ENCODE data around the gene CFAP61. TPM values are rescaled to one million over a fixed set of nuclear protein-coding genes. Genes with fewer than 3 reads are reported as not detected.

The CFAP61 gene
- total RNA-seq, 1 donor: not detected

DNA sequence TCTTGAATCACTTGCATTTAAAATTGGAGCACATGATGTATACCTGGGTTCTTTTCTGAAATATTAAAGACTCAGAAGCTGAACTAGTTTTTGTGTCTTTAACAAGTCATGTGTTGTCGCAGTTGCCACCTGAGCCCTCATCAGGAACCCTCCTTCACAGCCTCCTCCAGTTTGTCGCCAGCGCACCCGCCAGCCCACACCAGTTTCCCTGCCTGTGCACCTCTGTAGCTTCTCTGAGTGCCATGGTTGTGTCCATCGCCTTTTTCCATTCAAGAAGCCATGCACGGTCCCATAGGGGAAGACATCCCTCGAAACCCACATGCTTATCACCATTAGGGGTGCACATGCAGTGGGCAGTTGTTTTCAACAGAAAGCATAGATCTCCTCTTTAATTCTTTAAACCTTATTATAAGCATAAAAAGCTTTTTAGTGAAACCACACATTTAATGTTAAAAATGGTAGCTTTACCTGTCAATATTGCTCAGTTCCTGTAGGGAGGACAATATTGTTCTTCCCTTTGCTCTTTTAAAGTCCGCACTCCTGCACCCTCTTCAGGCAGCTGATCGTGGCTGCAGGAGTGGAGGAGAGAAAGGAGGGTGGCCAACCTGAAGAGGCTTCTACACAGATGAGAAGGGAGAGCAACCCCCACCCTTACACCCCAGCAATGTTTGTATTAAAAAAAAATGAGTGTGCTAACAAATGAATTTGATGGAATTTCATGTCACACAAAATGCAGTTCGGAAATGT is 121.9 kb downstream of the CFAP61 start:
- Histone ChIP-seq H3K79me2 (ENCODE audit: insufficient read depth, low read length) (no peaks in the 10 kb centered on the region), H3K9me3 (ENCODE audit: low read depth, low read length) (no peaks in the 10 kb centered on the region), H3K27ac (ENCODE audit: low read depth, low read length) (no peak overlapping the region), H3K4me2 (ENCODE audit: insufficient read depth, low read length) (no peak overlapping the region), H2AFZ (ENCODE audit: low read length) (no peak overlapping the region), H3K27me3 (ENCODE audit: insufficient read depth, low read length) (no peaks in the 10 kb centered on the region), H4K20me1 (ENCODE audit: insufficient read depth, low read length) (no peaks in the 10 kb centered on the region), H3K4me1 (ENCODE audit: insufficient read depth, low read length) (no peaks in the 10 kb centered on the region), H3K36me3 (ENCODE audit: insufficient read depth, low read length) (no peaks in the 10 kb centered on the region), H3K4me3 (ENCODE audit: insufficient read depth, low read length) (no peak overlapping the region)
- TF ChIP-seq, protein P1, sequence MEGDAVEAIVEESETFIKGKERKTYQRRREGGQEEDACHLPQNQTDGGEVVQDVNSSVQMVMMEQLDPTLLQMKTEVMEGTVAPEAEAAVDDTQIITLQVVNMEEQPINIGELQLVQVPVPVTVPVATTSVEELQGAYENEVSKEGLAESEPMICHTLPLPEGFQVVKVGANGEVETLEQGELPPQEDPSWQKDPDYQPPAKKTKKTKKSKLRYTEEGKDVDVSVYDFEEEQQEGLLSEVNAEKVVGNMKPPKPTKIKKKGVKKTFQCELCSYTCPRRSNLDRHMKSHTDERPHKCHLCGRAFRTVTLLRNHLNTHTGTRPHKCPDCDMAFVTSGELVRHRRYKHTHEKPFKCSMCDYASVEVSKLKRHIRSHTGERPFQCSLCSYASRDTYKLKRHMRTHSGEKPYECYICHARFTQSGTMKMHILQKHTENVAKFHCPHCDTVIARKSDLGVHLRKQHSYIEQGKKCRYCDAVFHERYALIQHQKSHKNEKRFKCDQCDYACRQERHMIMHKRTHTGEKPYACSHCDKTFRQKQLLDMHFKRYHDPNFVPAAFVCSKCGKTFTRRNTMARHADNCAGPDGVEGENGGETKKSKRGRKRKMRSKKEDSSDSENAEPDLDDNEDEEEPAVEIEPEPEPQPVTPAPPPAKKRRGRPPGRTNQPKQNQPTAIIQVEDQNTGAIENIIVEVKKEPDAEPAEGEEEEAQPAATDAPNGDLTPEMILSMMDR (IDR thresholded peaks at IDR 0.05; ENCODE audit: extremely low read depth, low read depth, low read length): no peak
- DNase-seq (ENCODE audit: insufficient read length, low spot score, missing footprints): no peak

DNA sequence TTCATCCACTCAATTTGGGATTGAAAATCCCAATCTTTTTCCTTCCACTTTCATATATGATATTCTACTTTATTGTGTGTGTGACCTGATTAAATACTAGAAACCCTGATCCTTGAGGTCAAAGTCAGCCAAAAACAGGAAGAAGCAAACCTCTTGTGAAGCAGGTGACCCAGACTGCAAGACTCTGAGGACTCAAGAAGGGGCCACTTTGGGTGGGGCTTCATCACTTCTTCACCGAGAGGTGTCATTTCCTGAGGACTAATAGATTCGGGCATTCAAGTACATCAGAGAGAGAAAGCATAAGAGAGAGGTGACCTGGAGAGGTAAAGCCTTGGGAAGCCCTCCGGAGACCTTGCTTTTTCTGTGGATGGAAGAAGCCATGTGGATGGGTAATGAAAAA is 129.0 kb downstream of the CFAP61 start:
- Histone ChIP-seq H4K20me1 (ENCODE audit: insufficient read depth, low read length) (no peaks in the 10 kb centered on the region), H3K36me3 (ENCODE audit: insufficient read depth, low read length) (no peaks in the 10 kb centered on the region), H3K9me3 (ENCODE audit: low read depth, low read length) (no peaks in the 10 kb centered on the region), H3K4me1 (ENCODE audit: insufficient read depth, low read length) (no peaks in the 10 kb centered on the region), H3K27me3 (ENCODE audit: insufficient read depth, low read length) (no peaks in the 10 kb centered on the region), H3K27ac (ENCODE audit: low read depth, low read length) (no peak overlapping the region), H3K4me3 (ENCODE audit: insufficient read depth, low read length) (no peak overlapping the region), H3K79me2 (ENCODE audit: insufficient read depth, low read length) (no peaks in the 10 kb centered on the region), H2AFZ (ENCODE audit: low read length) (no peak overlapping the region), H3K4me2 (ENCODE audit: insufficient read depth, low read length) (no peak overlapping the region)
- no peak for DNase-seq (ENCODE audit: insufficient read length, low spot score, missing footprints)
- TF ChIP-seq, protein P1 (IDR thresholded peaks at IDR 0.05; ENCODE audit: extremely low read depth, low read depth, low read length): no peak

DNA sequence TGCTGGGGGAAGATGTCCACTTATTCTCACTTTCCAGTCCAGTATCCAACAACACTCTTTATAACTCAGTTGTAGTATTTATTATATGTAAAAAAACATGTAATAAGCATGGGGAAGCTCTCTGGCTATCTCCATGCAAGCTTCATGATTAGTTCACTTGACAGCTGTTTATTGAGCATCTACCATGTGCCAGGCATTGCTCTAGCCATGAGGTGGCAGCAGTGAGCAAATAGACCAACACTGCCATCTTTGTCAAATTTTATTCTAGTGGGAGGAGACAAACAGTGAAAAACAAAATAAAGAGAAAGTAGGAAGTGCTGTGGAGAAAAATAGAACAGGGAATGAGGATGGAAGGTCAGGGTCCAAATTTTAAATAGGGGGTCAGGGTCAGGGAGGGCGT is 131.8 kb downstream of the CFAP61 start:
- Histone ChIP-seq H3K79me2 (ENCODE audit: insufficient read depth, low read length) (no peaks in the 10 kb centered on the region), H3K36me3 (ENCODE audit: insufficient read depth, low read length) (no peaks in the 10 kb centered on the region), H3K4me2 (ENCODE audit: insufficient read depth, low read length) (no peak overlapping the region), H3K27me3 (ENCODE audit: insufficient read depth, low read length) (no peaks in the 10 kb centered on the region), H4K20me1 (ENCODE audit: insufficient read depth, low read length) (no peaks in the 10 kb centered on the region), H3K4me3 (ENCODE audit: insufficient read depth, low read length) (no peak overlapping the region), H3K9me3 (ENCODE audit: low read depth, low read length) (no peaks in the 10 kb centered on the region), H3K4me1 (ENCODE audit: insufficient read depth, low read length) (no peaks in the 10 kb centered on the region), H3K27ac (ENCODE audit: low read depth, low read length) (no peak overlapping the region), H2AFZ (ENCODE audit: low read length) (no peak overlapping the region)
- TF ChIP-seq, protein P1 (IDR thresholded peaks at IDR 0.05; ENCODE audit: extremely low read depth, low read depth, low read length): peak; percentile 28
- no peak for DNase-seq (ENCODE audit: insufficient read length, low spot score, missing footprints)

DNA sequence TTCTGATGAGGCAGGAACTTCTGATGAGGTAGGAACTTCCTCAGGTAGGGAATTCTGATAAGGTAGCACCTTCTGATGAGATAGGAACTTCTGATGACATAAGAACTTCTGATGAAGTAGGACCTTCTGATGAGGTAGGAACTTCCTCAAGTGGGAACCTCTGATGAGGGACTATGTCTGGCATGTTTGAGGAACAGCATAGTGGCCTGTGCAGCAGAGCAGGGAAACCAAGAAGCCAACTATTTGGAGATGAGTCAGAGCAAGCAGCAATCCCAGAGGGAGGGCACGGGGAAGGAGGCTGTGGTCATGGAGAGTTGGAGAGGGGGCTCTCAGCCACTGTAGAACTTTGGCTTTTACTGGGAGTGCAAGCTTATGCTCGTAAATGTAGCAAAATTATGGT is 132.4 kb downstream of the CFAP61 start:
- no peak overlapping the region for H2AFZ ChIP-seq (ENCODE audit: low read length)
- no peak overlapping the region for H3K4me3 ChIP-seq (ENCODE audit: insufficient read depth, low read length)
- H3K79me2 ChIP-seq (ENCODE audit: insufficient read depth, low read length): no peaks in the 10 kb centered on the region
- no peaks in the 10 kb centered on the region for H4K20me1 ChIP-seq (ENCODE audit: insufficient read depth, low read length)
- no peaks in the 10 kb centered on the region for H3K9me3 ChIP-seq (ENCODE audit: low read depth, low read length)
- H3K27me3 ChIP-seq (ENCODE audit: insufficient read depth, low read length): no peaks in the 10 kb centered on the region
- no peaks in the 10 kb centered on the region for H3K36me3 ChIP-seq (ENCODE audit: insufficient read depth, low read length)
- TF ChIP-seq, protein P1 (IDR thresholded peaks at IDR 0.05; ENCODE audit: extremely low read depth, low read depth, low read length): no peak
- no peak for DNase-seq (ENCODE audit: insufficient read length, low spot score, missing footprints)
- H3K4me1 ChIP-seq (ENCODE audit: insufficient read depth, low read length): no peaks in the 10 kb centered on the region
- H3K27ac ChIP-seq (ENCODE audit: low read depth, low read length): no peak overlapping the region
- no peak overlapping the region for H3K4me2 ChIP-seq (ENCODE audit: insufficient read depth, low read length)

Measured in osteoblast (primary cell).